Cerebellar cortex (tissue), 1 donor: Measurements from ENCODE around the gene HLA-DOA.

ENCODE experiments used
- DNase-seq: peaks from one replicate; pipeline ENCODE4 v3.0.0-alpha.2; 2015; ENCODE audit warnings: low spot score

Gene HLA-DOA

DNA sequence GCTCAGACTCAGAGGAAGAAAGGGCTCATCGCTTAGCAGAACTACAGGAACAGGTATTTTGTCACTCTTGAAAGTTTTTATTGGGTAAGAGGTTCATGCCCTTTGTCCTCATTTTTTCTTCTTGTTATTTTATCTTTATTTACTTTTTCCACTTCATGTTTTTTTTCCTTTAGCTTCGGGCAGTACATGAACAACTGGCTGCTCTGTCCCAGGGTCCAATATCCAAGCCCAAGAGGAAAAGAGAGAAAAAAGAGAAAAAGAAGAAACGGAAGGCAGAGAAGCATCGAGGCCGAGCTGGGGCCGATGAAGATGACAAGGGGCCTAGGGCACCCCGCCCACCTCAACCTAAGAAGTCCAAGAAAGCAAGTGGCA lies 31.5 kb downstream of the HLA-DOA start:
- no peak for DNase-seq

DNA sequence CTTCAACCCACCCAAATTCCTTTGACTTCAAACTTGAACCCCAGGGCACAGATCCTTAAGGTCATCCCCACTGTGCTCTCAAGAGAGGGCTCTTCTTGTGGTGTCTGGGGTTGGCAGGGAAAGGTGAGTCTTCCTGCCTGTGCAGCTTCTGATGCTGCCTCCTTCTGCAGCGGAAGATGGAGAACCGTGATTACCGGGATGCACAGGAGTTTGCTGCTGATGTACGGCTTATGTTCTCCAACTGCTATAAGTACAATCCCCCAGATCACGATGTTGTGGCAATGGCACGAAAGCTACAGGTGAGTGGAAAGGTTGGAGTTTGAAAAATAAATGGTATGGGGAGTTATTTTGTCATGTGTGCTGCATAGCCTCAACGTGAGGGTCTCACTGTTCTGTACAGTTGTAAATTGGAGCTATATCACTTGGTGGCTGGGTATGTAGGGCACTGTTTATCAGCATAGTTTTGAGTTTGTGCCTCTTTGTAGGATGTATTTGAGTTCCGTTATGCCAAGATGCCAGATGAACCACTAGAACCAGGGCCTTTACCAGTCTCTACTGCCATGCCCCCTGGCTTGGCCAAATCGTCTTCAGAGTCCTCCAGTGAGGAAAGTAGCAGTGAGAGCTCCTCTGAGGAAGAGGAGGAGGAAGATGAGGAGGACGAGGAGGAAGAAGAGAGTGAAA lies 32.0 kb downstream of the HLA-DOA start:
- DNase-seq, result no peak

DNA sequence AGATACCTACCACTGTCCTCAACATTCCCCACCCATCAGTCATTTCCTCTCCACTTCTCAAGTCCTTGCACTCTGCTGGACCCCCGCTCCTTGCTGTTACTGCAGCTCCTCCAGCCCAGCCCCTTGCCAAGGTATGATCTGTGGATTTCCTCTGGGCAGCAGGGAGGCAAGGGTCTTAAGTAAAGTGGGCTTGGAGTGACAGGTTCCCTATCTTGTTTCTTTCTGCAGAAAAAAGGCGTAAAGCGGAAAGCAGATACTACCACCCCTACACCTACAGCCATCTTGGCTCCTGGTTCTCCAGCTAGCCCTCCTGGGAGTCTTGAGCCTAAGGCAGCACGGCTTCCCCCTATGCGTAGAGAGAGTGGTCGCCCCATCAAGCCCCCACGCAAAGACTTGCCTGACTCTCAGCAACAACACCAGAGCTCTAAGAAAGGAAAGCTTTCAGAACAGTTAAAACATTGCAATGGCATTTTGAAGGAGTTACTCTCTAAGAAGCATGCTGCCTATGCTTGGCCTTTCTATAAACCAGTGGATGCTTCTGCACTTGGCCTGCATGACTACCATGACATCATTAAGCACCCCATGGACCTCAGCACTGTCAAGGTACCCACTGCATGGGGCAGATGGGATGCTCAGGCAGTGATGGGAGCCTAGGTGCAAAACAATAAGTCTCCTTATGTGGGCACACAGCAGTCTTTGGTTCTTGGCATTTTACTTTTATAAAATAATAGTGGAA lies 32.9 kb downstream of the HLA-DOA start:
- DNase-seq, result no peak

DNA sequence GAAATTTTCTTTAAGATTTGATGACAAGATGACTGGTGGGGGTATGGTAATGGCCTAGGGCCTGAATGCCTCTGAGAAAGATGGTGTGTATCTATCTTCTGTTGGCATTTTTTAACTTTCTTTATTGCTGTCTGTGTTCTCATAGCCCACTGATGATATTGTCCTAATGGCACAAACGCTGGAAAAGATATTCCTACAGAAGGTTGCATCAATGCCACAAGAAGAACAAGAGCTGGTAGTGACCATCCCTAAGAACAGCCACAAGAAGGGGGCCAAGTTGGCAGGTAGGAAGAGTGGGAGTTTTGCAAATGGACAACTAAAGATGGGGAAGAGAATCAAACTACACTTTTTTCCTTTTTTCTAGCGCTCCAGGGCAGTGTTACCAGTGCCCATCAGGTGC lies 33.5 kb downstream of the HLA-DOA start:
- no peak for DNase-seq

DNA sequence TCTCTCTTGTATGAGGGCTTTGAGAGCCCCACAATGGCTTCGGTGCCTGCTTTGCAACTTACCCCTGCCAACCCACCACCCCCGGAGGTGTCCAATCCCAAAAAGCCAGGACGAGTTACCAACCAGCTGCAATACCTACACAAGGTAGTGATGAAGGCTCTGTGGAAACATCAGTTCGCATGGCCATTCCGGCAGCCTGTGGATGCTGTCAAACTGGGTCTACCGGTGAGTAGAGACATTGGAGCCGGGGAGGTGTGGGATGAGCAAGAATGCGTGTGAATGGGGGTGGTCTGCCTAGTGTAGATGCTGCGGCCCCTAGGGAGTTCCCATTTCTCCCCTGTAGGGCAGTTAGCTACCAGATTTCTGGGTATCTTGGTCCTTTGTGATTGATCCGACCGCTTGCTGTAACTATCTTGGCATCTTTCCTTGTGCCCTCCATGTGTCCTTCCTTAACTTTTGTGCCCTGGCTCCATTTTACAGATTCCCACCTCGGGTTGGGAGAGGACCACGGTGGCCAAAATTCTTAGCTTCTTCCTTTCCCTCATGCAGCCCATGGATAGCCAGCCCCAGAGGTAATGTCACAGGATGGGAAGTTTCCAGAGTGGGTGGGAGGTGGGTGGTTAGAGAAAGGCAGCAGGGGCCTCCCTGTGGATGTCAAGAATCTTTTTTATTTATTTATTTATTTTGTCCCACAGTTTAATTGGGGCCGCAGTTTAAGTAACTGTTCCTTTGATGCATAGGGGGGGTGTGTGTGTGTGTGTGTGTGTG lies 34.7 kb downstream of the HLA-DOA start:
- DNase-seq, result no peak

DNA sequence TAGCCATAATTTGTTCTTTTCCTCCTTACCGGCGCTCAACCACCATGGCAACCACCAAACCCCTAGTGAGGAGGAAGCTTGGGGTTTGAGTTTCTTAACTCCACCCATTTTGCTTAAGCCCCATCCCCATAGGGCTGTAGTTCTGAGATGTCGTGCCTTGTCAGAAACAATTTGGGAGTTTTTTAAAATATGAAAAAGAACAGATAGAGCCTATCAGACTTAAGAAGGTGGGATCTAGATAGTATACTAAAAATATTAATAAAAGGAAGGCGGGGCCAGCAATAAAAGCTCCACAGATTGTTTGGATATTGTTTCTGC lies 35.4 kb downstream of the HLA-DOA start:
- DNase-seq, result peak; percentile 33

DNA sequence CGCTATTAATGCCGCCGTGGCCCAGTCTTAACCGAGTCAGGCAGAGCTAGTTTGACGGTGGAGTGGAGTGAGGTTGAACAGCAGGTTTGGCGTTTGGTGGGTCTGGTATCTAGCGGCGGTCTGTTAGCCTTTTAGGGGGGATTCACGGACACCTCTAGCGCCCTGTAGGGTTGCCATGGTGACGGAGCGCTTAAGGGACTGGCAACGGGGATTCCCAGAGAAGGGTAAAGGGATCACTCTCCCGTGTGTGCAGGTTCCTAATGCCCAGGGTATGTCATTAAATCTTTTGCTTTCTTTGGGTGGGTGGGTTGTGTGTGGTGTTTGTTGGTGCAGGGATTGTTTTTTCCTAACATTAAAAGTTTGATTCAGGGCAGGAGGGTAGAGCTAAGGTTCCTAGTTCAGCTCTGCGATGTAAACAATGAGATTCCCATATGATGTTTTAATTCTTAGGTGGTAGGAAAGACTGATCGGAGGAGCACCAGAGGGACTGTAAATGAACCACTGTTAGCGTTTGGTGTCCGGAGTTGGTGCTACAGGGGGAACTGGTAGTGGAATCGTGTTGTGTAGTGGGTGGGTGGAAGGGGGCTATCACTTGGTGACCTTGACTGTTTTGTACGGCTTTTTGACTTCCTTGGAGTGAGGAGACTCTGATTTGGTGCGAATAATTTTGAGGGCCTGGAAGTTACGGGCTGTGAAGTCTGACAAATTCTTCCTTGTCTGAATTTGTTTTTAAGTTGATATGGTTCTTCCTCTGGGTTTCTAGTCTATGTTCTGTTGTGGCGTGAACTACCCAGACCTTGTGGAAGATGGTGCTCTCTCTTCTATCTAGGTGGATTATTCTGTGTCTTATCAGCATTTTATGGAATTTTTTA lies 36.0 kb downstream of the HLA-DOA start:
- peak; percentile 51 for DNase-seq

DNA sequence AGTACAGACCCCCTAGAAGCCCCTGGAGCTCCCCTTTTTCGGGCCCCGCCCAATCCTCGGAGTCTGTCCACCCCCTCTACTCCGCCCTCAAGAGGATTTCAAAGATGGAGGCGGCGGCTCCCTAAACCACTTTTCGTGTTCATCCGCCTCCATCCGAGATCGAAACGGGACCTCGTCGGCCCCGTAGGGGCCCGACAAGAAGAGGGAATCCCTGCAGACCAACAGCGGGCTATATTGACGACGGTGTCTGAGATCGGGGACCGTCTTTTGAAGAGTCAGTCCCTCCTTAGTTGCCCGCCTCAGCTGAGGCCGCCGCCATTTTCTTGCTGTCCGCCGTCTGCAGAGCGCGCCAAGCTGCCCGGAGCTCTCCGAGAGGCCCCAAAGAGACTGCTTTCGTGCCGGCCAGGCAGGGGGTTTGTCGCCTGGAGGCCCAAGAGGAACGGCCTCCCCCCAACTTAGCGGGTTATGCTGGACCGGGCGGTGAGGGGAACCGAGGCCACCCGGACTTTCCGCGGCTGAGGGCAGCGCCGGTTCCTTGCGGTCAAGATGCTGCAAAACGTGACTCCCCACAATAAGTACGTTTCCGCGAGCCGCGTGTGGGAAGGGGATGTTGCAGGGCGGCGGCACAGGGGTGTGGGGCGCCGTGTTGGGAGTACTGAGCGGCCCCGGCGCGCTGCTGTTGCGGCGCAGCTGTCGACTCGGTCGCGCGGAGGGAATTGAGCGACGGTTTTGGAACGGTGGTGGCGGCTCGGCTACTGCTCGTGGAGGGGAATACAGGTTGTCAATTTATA lies 36.8 kb downstream of the HLA-DOA start:
- DNase-seq, result no peak

DNA sequence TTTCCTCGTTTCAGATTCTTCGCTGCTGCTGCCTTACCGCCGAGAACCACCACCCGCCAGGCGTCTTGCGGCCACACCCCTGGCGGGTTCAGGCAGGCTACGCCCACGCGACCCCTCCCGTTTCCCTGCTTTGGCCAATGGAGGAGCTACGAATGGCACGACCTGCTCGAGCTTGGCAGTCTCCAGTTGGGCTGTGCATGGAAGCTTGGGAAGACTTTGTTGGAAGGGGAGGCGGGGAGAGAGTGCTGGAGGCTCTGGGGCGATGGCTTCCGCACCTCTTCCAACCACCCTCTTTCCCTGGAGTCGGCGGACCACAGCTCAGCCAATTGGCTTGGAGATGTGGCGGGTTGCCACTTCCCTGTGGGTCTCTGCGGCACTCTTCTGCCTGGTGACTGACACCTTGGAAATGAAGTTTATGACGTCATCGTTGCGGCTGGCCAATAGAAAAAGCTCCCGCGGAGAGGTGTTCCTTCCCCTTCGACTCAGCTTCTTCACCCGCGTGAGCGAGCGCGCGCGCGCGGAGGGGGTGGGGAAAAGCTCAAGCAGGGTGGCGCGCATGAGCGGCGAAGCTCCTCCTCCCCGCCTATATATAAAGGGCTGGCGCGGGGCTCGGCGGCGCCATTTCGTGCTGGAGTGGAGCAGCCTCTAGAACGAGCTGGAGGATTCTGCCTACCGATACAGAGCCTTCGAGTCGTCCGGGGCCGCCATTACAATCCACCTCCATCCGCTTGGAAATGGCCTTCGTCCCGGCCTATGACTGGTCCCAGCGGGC lies 37.6 kb downstream of the HLA-DOA start:
- DNase-seq, result peak; percentile 100

DNA sequence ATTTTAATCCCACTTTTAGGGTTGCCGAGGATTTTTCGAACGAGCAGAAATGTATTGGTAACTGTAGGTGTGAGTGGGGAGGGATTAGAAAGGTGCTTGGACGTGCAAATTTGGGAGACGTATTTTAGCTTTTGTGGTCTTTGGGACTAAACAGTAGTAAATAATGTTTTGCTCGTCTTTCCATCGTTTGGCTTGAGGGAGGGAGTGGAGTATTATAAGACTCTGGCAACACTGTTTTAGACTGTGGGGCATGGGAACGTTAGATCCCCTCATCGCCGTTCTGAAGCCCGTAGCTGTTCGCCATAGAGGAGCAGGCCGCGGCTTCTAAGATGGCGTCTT lies 38.2 kb downstream of the HLA-DOA start:
- no peak for DNase-seq

DNA sequence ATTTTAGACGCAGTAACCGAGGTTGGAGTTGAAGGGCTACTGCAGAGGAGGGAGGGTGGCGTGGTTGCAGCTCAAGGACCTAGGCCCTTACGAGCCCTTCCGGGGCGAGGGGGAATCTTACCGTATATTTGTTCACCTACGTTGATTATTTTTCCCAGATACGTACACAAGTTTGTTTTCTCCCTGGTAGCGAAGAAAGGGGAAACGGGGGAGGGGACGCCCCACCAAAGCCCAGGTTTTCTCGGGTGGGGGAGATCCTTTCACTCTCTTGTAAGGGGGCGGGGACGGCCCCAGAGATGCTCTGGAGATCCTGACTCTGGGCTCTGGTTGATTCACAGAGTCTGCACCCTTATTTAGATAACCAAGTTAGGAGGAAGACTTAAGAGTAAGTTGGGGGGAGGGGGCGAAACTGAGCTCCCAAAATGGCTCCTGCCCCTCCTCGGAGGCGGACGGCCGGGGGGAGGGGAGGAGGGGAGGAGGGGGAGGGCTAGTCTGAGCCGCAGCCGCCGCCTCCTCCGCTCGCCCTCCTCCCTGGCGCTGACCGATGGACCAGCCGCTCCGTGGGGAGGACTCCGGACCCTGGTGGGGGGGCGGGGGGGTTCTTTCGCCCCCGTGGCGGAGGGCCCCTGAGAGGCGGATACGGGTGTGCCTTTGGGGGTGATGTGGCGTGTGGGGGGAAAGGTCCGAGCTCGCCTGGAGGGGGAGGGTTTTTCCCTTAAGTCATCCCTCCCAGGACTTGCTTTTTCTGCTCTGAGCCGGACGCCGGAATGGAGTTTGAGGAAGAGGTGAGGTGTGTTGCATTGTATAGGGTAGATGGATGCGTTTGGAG lies 38.8 kb downstream of the HLA-DOA start:
- peak; percentile 85 for DNase-seq

DNA sequence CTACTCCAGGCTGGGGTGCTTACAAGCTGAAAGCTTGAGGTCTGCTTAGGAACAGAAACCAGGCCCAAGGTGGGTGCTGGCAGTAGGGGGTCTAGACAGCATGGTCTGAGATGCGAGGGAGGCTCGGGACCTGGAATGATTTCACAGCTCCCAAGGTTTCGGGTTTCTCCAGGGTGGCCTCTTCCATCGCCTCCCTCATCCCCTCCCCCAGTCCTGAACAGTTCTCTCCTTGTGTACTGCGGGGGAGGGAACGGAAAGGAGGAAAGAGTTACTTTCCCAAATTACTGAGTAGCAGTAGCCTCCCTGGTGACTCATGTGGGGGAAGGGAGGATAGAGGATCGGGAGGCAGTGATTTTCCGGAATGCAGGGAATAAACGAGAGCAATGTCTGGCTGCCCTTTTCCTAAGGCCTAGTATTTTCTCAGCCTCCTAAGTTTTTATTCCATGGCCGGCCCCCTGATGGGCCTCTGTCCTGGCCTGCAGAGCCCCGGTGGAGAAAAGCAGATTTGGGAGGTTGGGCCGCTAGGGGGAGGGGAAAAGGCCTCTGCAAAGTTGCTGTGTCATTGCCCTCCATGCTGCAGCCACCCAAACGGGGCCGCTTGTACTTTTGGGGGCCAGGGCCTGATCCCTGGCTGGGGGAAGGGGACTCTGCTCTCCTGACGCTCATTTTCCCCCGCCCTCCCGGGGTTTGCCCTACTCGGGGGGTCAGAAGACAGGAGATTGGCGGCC lies 39.5 kb downstream of the HLA-DOA start:
- peak; percentile 88 for DNase-seq

DNA sequence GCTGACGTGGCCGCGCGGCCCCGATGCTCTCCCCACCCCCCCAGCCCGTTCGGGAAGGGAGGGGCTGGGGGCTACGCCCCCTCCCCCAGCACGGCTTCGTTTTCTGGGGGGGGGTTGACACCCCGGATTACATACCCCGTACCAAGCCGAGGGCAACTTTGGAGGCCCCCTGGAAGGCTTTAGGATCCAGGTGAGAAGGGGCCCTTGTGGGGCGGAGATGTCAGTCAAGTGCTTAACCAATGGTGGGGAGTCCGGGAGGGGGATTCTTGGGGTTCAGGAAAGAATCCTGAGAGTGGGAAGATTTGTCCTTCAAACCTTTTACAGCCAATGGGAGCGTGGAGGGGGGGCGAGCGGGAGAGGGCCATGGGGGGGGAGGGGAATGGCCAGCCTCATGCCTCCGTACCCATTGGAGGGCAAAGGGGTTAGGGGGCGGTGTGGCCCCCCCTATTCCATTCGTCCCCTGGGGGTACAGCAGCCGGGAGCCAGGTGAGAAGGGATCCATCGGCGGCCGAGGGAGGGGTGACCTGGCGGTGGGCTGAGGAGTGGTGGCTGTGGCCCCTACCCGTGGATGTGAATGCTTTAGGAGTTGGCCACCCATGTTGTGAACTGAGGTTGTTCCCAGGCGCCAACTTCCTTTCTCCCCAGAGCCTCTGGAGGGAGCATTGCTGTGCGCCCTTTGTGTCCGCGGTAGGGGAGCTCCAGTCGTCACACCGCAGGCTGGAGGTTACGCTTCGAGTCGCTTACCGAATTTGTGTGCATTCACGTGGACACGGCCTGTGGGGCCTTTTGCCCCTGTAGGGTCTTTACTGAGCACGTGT lies 40.3 kb downstream of the HLA-DOA start:
- DNase-seq, result peak; percentile 88

DNA sequence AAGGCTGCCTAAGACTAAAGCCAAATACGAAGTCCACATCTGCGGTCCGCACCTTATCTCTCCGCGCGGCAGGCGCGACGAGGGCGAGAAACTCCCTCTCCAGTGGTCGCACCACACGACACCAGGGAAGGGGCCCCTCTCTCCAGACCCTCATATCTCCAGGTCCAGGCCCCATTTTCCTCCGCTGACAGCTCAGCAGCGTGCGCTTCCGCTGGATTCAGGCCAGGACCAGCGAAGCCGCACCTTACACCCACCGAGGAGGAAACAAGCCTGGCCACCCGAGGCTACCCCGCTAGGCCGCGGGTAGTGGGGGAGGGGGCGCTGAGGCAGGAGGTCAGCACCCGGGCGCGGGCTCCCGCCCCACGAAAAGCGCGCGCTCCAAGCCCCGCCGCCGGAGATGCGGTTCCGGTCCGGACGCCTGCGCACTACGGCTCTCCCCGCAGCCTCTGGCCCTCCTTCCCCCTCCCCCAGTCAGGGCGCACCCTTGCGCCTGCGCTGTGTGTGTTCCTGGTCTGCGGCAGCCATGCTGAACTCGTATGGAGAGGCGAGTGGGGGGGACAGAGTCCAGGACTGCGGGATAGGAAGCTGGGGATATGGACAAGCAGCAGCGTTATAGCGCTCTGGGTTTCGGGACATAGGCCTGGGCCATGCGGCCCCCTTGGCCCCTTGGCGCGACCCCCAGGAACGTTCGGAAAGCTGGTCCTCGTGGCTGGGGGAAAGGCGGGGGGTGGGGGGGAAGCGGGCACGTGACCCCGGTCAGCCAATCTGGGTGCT lies 41.1 kb downstream of the HLA-DOA start, which contains the start of gene BRD2:
Gene BRD2, plus strand, starts transcription at position 502 of the 774 bp plus-strand sequence. CDS start 4,305 bp downstream, outside the sequence.
- DNase-seq, result peak; percentile 97

DNA sequence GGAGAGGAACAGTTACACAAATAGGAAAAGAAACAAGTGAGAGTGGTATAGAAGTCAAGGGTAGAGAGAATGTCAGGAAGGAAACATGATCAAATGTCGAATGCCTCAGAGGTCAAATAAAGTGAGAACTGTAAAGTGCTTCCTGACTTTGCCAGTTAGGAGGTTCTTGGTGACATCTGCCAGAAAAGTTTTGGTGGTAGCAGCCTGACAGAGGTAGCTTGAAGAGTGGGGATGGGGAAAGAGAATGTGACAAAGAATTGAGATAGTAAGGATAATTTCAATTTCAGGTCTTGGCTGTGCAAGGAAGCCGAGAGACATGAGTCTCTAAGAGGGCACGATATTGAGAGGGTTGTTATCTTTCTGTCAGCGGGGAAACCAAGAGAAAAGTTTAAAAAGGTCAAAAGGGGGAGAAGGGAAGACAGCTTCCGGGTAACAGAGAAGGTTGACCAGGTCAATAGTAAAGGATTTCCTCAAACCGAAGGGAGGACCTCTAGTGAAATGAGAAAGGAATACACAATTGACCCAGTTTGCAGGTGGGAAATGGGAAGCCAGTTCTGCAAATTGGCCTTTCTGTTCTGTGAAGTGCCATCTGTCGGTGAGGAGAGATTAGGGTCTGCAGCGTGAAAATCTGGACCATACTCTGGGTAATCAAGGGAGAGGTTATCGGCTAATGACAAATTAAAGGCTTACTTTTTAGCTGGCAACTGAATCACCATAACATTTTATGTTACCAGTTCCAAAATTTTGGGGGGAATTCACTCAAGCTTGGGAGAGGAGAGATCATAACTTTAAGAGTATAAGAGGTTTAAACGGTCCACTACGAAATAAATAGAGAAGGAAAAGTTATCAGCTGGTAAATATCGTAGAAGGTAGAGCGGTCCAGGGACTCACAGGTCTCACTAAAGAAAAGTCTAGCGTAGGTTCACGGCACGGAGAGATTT lies 42.0 kb downstream of the HLA-DOA start:
- DNase-seq, result peak; percentile 93

DNA sequence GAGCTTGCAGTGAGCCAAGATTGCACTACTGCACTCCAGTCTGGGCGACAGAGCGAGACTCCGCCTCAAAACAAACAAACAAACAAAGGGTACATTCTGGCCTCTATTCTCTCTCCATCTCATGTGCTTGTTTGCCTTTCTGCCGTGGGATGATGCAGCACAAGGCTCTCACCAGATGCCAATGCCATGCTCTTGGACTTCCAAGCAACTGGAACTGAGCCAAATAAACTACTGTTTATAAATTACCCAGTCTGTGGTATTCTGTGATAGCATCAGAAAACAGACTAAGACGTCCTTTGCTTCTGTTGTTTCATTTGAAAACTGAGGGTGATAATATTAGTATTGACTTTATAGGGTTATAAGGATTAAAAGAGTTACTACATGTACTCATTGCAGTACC lies 44.6 kb downstream of the HLA-DOA start:
- DNase-seq, result no peak
